Measurements from ENCODE around the gene ARFGEF2.
A peak's percentile ranks its signal among the peaks of the same experiment; 100 is the strongest.

The ARFGEF2 gene

GRCh38 chr20:48898896-48899530 is 22.5 kb upstream of the ARFGEF2 start:
- peak in 1 of 10 donors; percentile 25 for DNase-seq
- intact Hi-C loops (cut with DNase I), result no loop called here

- DNase-seq, result no peak
- intact Hi-C loops (cut with DNase I), result no loop called here
These were observed 21.6 kb upstream of the ARFGEF2 start for GRCh38 chr20:48899881-48900280.

DNA sequence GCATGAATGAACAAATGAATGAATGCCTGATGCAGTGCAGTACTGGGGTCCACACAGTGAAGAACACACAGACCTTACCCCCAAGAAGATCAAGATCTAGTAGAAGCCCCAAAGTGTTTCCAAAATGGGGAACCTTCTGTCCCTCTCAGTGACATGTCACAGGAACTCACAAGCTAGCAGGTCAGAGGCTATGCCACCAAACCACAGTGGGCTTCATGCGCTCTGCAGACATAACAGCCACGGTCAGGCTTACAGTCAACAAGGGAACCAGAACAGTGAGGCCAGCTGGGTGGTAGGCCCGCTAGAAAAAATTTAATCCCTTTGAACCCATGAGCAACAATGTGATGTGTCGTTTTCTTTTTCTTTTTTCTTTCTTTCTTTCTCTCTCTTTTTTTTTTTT is 20.2 kb upstream of the ARFGEF2 start:
- DNase-seq, result no peak
- intact Hi-C loops (cut with DNase I), result no loop called here

DNA sequence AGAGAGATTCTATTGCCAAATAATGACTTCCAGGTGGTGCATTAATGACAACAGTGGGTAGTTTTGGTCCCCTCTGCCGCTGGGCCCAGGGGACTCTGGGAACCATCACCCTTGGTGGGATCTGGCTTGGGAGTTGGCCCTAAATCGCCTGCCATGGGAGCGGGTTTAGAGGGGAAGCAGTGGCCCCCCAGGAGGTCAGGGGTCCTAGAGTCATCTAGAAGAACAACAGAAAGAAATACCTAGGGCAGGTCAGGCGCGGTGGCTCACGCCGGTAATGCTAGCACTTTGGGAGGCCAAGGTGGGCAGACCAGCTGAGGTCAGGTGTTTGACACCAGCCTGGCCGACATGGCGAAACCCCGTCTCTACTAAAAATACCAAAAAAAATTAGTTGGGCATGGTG is 17.8 kb upstream of the ARFGEF2 start:
- peak in 1 of 10 donors; percentile 70 for DNase-seq
- intact Hi-C loops (cut with DNase I), result loop anchor here (2.0 kb wide), 1 partner anchor 75 kb away; no protein-coding TSS in a partner anchor

DNA sequence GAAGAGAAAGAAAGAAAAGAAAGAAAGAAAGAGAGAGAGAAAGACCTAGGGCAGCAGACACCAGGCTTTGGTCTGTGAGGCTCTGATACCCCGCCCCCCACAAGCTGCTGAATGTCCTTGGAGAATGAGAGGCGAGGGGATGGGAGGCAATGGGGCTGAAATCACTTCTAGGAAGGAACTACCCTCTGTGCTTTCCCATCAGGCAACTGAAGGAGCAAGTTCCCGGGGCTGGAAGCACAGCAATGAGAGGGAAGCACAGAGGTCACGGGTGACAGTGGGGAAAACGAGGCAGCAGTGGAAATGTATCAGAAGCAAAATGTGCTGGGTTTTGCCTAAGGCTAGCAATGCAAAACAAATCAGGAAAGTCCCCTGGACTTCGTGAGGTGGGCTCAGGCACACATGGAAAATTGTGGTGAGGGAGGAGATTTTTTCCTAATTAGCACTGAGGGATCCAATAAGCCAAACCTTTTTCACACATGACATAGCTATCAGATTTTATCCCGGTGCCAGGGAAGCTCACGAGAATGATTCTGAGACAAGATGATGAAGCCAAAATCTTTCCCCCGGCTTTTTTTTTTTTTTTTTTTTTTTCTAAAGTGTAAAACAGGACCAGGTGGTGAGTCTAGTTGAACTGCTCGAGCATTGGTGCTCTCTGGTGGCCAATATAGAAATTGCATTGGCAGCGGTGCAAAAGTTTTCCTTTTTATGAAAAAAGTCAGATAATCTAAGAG is 16.8 kb upstream of the ARFGEF2 start:
- intact Hi-C loops (cut with DNase I), result loop anchor here (1.0 to 2.0 kb wide), 3 partner anchors 76 to 268 kb away; no protein-coding TSS in a partner anchor
- DNase-seq, result peak in 8 of 10 donors; percentile 29 to 91 (median 70)

DNA sequence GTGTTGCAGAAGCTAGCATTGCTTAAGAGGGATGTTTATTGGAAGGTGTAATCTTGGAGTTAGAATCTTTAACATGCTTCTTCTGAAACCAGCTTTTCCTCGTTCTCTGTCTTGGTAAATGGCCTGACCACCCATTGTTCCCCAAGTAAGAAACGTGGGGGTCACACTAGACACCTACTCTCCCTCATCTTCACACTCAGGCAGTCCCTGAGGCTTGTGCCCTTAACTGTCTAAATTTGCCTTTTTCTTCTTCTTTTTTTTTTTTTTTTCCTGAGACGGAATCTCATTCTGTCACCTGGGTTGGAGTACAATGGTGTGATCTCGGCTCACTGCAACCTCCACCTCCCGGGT is 16.2 kb upstream of the ARFGEF2 start:
- intact Hi-C loops (cut with DNase I), result loop anchor here (1.0 to 2.0 kb wide), 3 partner anchors 76 to 269 kb away; no protein-coding TSS in a partner anchor
- DNase-seq, result peak in 1 of 10 donors; percentile 18

DNA sequence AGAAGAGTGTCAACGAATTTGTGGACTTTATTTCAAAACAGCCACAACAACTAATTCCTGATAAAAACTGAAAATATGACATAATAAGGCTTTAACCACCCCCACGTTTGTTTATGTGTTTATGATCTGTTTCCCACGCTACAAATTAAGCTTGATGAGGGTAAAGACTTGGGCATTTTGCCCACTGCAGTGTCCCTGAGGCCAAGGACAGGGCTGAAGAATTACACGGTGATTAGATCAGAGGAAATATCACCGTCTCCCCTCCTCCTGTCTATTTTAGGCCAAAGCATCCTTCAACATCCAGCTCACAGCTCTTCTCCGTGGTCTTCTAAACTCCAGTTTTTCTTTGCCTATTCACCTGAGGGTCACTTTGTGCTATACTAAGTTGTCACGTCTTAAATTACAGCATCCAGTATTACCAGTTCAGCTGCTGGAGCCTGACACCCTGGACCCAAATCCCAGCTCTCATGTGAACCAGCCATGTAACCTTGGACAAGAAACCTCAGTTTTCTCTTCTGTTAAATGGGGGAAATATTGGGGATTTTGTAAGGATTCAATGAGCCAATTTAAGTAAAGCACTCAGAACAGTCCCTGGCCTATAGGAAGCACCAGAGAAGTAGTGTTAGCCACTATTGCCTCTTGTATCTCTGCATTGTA is 15.2 kb upstream of the ARFGEF2 start:
- peak in 1 of 10 donors; percentile 24 for DNase-seq
- intact Hi-C loops (cut with DNase I), result no loop called here

DNA sequence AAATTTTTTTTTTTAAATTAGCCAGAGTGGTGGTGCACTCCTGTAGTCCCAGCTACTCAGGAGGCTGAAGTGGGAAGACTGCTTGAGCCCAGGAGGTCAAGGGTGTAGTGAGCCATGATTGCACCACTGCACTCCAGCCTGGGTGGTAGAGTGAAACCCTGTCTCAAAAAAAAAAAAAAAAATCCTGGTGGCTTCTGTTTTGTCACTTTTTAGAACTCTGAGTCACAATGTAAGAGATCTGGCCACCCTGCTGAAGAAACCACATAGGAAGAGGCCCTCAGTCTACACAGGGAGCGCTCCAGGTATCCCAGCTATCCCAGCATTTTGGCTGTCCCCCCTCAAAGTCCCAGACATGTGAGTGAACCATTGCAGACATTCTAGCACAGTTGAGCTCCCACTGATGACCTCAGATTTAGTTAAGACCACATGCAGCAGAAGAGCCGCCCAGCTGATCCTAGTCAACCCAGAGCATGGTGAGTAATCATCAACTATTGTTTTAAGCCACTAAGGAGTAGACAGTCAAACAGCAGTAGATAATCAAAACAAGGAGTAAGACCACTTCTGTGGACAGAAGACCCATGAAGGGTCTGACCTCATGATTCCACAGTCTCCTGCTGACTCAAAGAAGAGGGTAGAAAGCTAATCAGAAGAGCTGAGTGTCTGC is 12.7 kb upstream of the ARFGEF2 start:
- intact Hi-C loops (cut with DNase I), result no loop called here
- DNase-seq, result no peak

- intact Hi-C loops (cut with DNase I), result no loop called here
- DNase-seq, result no peak
These were observed 11.6 kb upstream of the ARFGEF2 start for GRCh38 chr20:48909910-48910309.

DNA sequence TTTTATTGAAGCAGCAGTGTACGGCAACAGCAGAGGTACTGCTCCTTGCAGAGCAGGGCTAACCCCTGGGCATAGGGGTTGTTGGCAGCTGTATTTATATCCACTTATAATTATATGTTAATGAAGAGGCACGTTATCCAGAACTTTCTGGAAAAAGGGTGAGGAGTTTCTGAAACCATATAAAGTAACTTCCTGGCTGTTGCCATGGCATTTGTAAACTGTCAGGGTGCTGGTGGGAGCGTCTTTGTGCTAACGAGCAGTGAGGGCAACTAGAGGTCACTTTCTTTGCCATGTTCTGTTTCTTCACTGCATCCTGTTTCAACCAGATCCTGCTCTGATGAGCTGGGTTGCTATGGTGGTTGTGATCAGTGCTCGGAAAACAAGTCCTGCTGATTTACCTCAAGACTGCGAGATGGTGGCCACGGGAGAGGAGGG is 11.1 kb upstream of the ARFGEF2 start:
- no peak for DNase-seq
- intact Hi-C loops (cut with DNase I), result no loop called here

DNA sequence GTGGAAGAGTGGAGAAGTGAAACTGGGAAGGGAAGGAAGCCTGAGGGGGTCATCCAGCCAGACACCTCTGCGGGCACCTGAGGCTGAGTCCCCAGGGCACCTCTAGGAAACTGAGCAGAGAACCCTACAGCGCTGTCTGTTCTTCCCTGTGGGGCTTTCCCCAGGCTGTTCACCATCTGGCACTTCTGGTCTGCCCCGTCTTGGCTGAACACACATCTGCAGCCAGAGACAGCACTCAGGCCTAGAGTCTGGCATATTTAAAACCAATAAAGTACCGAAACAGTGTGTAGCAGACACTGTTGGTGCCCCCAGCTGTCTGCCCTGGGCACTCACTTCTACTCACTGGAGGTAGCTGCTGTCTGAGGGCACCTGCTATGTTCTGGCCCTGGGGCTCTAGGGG is 9.4 kb upstream of the ARFGEF2 start:
- no peak for DNase-seq
- intact Hi-C loops (cut with DNase I), result no loop called here

- intact Hi-C loops (cut with DNase I), result no loop called here
- no peak for DNase-seq
These were observed 4.8 kb upstream of the ARFGEF2 start for GRCh38 chr20:48916699-48917098.

- intact Hi-C loops (cut with DNase I), result no loop called here
- no peak for DNase-seq
These were observed 2.1 kb upstream of the ARFGEF2 start for GRCh38 chr20:48919336-48919881.

GRCh38 chr20:48919882-48920526 is 1.5 kb upstream of the ARFGEF2 start:
- no peak for DNase-seq
- intact Hi-C loops (cut with DNase I), result no loop called here

DNA sequence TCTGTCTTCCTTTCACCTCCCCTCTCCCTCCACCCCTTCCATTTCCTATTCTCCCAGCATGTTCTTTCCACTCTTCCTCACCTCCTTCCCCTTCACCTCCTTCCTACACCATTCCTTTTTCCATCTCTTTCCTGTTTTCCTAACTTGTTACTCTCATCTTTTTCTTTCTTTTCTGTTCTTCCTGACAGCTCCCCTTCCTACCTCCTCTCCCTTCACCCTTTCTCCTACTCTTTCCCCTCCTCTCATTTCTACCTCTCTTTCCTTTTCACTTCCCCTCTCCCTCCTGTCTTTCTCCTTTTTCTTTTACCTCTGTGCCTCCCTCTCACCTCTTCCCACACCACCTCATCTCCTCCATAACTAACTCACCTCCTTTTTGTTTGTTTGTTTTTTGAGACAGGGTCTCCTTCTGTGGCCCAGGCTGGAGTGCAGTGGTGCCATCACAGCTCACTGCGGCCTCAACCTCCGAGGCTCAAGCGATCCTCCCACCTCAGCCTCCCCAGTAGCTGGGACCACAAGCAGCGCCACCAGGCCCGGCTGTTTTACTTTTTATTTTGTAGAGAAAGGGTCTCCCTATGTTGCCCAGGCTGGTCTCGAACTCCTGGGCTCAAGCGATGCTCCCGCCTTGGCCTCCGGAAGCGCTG is 864 bp upstream of the ARFGEF2 start:
- DNase-seq, result no peak
- intact Hi-C loops (cut with DNase I), result no loop called here

- peak in 4 of 10 donors; percentile 9 to 86 (median 52) for DNase-seq
- intact Hi-C loops (cut with DNase I), result no loop called here
These were observed 641 bp downstream of the ARFGEF2 start for GRCh38 chr20:48921883-48922820.

DNA sequence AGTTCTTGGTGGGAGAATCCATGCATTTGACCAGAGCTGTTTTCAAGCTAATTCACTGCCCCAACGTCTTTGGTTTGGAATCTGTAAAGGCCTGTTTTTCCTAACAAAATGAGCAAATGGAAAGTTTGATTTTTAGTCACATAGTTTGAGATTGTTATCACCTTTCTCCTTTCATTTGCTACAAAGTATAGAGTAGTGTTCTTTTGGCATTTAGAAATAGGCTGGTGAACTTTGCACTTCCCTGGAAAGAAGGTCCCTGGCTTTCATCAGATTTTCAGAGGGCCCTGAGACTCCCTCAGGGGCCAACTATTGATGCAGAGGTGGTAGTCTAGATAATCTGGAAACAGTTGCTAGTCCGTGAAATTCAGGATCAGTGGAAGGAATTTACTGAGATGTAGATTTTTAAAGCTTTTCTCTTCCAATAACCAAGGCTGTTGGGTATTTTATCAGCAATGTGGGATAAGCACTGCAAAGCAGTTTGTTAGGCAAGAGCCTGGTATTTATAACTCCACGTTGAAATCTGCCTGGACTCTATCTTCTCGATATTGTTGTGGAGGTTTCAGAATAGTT is 1.7 kb downstream of the ARFGEF2 start:
- intact Hi-C loops (cut with DNase I), result no loop called here
- no peak for DNase-seq

GRCh38 chr20:48924756-48925109 is 3.2 kb downstream of the ARFGEF2 start:
- no peak for DNase-seq
- intact Hi-C loops (cut with DNase I), result no loop called here
